Measurements from ENCODE around the gene NOS1. TPM values are rescaled to one million over a fixed set of nuclear protein-coding genes. Genes with fewer than 3 reads are reported as not detected.
"Not testable (repeated sequence)": the region's sequence is repeated elsewhere in the genome, so short reads cannot be mapped to it uniquely, and the experiment has no call there.

Gene NOS1
- total RNA-seq, 1 donor from 2014 or later = 0.21 TPM

- H3K27me3 ChIP-seq = no peaks in the 10 kb centered on the region
- TF ChIP-seq CTCF (IDR thresholded peaks at IDR 0.05) = no peak
- H3K4me1 ChIP-seq = no peaks in the 10 kb centered on the region
- intact Hi-C loops (cut with DNase I) = no loop called here
- no peak overlapping the region for H3K4me3 ChIP-seq
- DNase-seq (ENCODE audit: low spot score in 2 of 2) = no peak
- H3K27ac ChIP-seq = no peak overlapping the region
- H3K36me3 ChIP-seq = no peaks in the 10 kb centered on the region
- no peaks in the 10 kb centered on the region for H3K9me3 ChIP-seq
These were observed 16.3 kb upstream of the NOS1 start for GRCh38 chr12:117377758-117378157.

DNA sequence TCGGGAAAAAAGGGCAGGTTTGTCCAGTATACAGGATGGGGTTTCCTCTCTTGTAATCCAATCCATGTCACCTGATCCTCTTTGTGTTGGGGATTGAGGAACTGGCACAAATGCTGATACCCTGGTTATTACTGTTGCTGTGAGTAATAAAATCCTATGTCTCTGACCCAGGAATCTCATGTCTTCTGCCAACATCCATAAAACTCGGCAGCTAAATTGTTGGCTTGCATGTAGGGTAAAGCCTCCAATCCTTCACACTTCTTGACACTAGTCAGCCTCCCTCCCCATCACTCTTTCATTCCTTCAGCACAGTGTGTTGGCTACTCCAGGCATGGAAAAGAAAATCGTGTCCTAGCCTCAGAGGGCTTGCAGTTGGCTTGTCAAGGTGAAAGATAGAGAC lies 9.2 kb upstream of the NOS1 start:
- intact Hi-C loops (cut with DNase I) = no loop called here
- Histone ChIP-seq H3K27me3 (no peaks in the 10 kb centered on the region), H3K4me1 (no peaks in the 10 kb centered on the region), H3K27ac (no peak overlapping the region), H3K36me3 (no peaks in the 10 kb centered on the region), H3K4me3 (no peak overlapping the region), H3K9me3 (no peaks in the 10 kb centered on the region)
- no peak for DNase-seq (ENCODE audit: low spot score in 2 of 2)
- no peak for TF ChIP-seq CTCF (IDR thresholded peaks at IDR 0.05)

DNA sequence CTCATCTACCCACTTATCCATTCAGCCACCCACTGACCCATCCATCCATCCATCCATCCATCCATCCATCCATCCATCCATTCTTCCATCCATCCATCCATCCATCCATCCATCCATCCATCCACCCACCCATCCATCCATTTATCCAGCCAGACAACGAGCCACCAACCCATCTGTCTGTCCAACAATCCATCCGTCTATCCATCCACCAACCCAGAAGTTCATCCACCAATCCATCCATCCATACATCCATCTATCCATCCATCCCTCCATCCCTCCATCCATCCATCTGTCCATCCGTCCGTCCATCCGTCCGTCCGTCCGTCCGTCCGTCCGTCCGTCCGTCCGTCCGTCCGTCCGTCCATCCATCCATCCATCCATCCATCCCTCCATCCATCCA lies 8.6 kb upstream of the NOS1 start:
- H3K27ac ChIP-seq; H3K9me3 ChIP-seq; H3K4me3 ChIP-seq; H3K4me1 ChIP-seq; H3K27me3 ChIP-seq; DNase-seq (ENCODE audit: low spot score in 2 of 2); intact Hi-C loops (cut with DNase I); H3K36me3 ChIP-seq: not testable (repeated sequence)

DNA sequence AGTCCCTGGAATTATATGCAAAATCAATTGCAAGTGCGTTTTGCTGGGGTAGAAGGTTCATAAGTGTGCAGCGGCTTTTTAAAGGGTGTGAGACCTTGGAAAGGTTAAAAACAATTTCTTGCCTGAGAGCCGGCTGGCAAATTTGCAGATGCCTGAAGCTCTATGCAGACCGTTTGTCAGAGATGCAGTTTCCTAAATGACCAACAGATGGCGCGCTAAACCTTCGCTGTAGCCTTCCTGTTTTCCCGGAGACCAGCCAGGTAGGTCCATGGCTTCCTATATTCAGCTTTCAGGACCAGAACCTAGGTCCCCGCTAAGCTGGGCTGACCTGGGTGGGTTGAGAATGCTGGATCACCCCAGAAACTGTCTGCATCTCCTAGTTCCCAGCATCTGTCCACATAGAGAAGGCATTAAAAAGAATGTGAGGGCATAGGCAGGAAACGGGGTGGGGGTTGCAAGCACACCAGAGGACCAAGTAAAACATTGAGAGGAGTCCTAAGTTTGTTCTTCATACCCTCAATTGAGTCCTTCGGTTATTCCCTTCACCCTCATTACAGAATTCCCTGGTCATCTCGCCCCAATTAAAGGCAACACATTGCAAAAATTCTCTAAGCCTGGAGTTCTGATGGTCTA lies 5.7 kb upstream of the NOS1 start:
- Histone ChIP-seq H3K4me1 (no peaks in the 10 kb centered on the region), H3K9me3 (no peaks in the 10 kb centered on the region), H3K27me3 (no peaks in the 10 kb centered on the region), H3K4me3 (no peak overlapping the region), H3K27ac (no peak overlapping the region), H3K36me3 (no peaks in the 10 kb centered on the region)
- peak; percentile 29 to 79 (median 59) for TF ChIP-seq CTCF (IDR thresholded peaks at IDR 0.05)
- intact Hi-C loops (cut with DNase I) = loop anchor here (1.0 to 2.0 kb wide), 2 partner anchors 220 to 470 kb away; no protein-coding TSS in a partner anchor
- peak in 1 of 2 donors; percentile 71 for DNase-seq (ENCODE audit: low spot score in 2 of 2)

DNA sequence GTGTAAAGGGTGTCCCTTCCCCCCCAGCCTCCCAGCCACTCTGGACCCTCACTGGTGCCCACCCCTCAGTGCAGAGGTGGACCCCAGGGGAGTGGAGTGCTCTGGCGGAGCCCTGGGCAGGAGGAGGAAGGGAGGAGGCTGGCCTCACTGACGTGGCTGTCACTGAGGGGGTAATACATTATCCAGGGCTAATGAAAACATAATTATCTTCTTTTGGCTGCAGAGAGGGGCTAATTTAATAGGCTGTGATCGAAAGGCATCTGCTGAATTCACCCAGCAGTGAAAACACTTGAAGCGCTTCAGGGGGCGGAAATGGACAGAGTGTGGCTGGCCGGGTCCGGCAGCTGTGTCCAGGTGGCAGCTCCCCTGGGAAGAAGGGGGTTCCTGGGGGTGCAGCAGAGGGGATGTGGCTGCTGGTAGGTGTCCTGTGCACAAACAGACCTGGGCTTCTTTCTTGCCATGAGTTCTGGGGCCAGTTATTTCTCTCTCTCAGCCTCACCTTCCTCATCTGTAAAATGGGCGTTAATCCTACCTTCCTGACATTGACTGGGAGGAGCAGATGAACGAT lies 3.7 kb upstream of the NOS1 start:
- H3K4me3 ChIP-seq = no peak overlapping the region
- no peak for DNase-seq (ENCODE audit: low spot score in 2 of 2)
- no peaks in the 10 kb centered on the region for H3K9me3 ChIP-seq
- no peak overlapping the region for H3K27ac ChIP-seq
- intact Hi-C loops (cut with DNase I) = no loop called here
- no peaks in the 10 kb centered on the region for H3K27me3 ChIP-seq
- no peaks in the 10 kb centered on the region for H3K4me1 ChIP-seq
- H3K36me3 ChIP-seq = no peaks in the 10 kb centered on the region
- no peak for TF ChIP-seq CTCF (IDR thresholded peaks at IDR 0.05)

GRCh38 chr12:117363953-117364486 lies 2.6 kb upstream of the NOS1 start:
- DNase-seq (ENCODE audit: low spot score in 2 of 2) = no peak
- Histone ChIP-seq H3K36me3 (no peaks in the 10 kb centered on the region), H3K9me3 (no peaks in the 10 kb centered on the region), H3K4me1 (no peaks in the 10 kb centered on the region), H3K27ac (no peak overlapping the region), H3K27me3 (no peaks in the 10 kb centered on the region), H3K4me3 (no peak overlapping the region)
- TF ChIP-seq CTCF (IDR thresholded peaks at IDR 0.05) = no peak
- intact Hi-C loops (cut with DNase I) = no loop called here

Data from ascending aorta (tissue), 2 donors.